Cardiac septum (tissue), 1 donor: ENCODE measurements around the gene GIPC1. TPM values are rescaled to one million over a fixed set of nuclear protein-coding genes. Genes with fewer than 3 reads are reported as not detected.
"Not testable (repeated sequence)": the region's sequence is repeated elsewhere in the genome, so short reads cannot be mapped to it uniquely, and the experiment has no call there.

Experiments
- DNase-seq: peaks from one replicate; pipeline ENCODE4 v3.0.0-alpha.2; 2020; ENCODE audit warnings: low spot score
- intact Hi-C: fragments of 100-400 bp; cut with DNase I; formaldehyde crosslinking; loops from one replicate; pipeline ENCODE4 v1.14.0; 2022
- total RNA-seq: library from RNA; stranded (reverse); fragmentation: NEBNext Ultra II Directional; extraction: Animal tissue kit (Norgen Biotek cat#: 25700); gene quantifications from one replicate; pipeline ENCODE4 v1.2.1, GENCODE V29; 2021
- donor health status: DM: no; HTN: no; CAD: no.

The GIPC1 gene
- total RNA-seq, 1 donor from 2014 or later: 49.5 TPM

DNA sequence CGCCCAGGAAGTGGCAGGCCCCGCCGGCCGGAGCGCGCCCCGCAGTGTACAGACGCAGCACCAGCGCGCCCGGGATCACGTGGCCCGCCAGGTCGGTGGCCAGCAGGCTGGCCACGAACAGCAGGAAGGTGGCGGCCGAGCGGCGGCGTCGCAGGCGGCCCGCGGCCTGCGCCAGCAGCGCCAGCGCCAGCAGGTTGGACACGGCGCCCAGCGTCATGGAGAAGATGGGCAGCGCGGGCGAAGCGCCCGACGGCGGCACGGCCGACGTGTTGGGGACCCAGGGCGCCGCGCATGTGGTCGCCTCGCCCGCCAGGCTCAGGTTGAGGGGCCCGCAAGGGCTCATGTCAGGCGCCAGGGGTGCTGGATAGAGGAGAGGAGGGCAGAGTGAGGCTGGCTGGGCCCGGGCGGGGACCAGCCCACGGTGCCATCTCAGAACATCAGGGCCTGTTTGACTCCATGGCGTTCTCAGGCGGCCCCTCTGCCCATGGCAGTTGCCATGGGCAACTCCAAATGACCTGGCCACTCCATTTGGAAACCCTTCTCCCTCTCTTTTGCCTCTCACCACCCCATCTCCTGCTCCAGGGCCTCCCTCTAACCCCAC lies 21.8 kb downstream of the GIPC1 start:
- DNase-seq: no peak
- intact Hi-C loops: loop anchor here (10.0 kb wide), 1 partner anchor 329 kb away; no protein-coding TSS in a partner anchor

DNA sequence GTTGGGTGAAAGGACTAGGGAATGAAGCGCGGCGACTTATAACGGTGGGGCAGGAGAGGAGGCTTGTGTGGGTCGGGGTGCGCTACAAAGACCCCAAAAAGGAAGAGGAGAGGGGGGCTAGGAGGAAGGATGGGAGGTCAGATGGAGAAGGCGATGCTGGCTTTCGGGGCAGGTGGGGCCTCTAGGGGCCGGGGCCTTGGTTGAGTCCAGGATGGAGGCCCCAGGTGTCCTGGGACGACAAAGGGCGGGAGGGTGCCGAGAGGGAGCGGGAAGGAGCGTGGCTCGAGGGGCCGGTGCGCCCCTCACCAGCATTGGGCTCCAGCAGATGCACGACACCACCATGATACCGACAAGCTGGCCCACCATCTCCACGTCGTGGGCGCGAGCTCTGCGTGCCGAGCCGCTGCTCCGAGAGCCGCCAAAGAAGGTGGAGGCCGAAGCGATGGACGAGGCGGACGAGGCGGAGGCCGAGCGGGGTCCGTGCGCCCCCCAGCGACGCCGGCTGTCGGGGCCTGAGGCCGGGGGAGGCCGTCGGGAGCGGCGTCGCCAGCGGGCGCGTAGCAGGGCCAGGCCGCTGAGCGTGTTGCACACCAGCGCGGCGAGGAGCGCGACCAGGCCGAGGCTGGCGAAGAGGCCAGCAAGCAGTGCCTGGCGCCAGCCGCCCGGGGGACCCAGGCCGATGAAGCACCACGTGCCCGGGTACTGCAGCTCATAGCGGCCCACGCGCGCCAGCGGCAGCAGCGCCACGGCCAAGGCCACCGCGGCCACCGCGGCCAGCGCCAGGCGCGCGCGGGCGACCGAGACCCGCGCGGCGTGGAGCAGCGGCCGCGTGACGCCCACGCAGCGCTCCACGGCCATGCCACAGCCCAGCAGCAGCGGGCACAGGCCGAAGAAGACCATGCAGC lies 22.6 kb downstream of the GIPC1 start:
- intact Hi-C loops: loop anchor here (10.0 kb wide), 1 partner anchor 329 kb away; no protein-coding TSS in a partner anchor
- DNase-seq: no peak

DNA sequence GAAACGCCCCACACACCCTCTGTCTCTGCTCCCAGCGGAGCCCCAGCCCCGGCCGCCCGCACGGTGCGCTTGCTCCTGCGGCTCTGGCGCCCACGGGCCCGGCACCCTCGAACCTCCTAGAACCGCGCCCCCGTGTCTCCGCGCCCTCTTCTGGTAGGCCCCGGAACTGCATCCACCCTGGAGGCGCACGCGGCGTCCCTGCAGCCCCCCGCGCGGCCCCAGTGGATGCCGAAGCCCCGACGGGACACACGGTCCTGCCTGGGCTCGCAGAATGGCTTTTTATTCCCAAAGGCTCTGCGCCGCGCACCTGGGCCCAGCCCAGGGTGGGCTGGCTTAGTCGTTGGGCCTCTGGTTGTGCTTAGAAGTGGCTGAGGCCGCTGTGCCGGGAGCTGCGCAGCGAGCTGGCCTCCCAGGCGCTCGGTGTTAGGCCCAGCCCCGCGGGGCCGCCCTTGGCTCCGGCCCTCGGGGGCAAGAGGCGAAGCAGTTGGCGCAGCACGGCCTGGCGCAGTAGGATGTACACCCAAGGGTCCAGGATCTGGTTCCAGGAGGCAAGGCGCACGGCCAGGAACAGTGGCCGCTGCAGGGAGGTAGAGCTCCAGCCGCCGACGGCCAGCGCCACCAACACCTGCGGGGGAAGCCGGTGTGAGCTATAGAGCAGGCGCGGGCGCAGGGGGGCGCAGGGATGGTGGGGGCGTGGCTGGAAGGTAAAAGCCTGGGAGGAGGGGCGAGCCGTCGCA lies 23.6 kb downstream of the GIPC1 start:
- intact Hi-C loops: loop anchor here (10.0 kb wide), 1 partner anchor 328 kb away; no protein-coding TSS in a partner anchor
- peak; percentile 88 for DNase-seq

DNA sequence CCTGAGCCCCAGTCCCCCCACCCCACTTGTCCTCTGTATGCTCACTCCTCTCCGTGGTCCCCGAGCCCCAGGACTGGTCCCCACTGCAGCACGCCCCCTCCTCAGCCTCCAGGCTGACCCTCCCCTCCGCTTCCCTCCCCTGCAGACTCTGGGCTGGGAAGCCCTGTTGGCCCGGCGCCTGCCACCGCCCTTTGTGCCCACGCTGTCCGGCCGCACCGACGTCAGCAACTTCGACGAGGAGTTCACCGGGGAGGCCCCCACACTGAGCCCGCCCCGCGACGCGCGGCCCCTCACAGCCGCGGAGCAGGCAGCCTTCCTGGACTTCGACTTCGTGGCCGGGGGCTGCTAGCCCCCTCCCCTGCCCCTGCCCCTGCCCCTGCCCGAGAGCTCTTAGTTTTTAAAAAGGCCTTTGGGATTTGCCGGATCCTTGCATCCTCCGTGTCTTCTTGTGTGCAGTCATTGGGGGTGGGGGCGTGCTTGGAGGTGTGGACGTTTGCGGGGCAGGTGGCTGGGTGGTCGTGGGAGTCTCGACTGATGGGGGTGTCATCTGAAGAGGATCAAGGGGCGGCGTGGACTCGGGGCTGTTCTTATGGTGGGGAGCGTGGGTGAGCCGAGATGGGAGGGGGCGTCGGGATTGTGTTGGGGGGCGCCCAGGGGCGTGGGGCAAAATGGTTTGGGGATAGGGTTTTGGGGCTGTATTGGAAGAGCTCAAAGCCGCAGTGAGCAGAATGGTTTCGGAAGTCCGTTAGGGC lies 24.3 kb downstream of the GIPC1 start:
- intact Hi-C loops: loop anchor here (10.0 kb wide), 1 partner anchor 327 kb away; no protein-coding TSS in a partner anchor

DNA sequence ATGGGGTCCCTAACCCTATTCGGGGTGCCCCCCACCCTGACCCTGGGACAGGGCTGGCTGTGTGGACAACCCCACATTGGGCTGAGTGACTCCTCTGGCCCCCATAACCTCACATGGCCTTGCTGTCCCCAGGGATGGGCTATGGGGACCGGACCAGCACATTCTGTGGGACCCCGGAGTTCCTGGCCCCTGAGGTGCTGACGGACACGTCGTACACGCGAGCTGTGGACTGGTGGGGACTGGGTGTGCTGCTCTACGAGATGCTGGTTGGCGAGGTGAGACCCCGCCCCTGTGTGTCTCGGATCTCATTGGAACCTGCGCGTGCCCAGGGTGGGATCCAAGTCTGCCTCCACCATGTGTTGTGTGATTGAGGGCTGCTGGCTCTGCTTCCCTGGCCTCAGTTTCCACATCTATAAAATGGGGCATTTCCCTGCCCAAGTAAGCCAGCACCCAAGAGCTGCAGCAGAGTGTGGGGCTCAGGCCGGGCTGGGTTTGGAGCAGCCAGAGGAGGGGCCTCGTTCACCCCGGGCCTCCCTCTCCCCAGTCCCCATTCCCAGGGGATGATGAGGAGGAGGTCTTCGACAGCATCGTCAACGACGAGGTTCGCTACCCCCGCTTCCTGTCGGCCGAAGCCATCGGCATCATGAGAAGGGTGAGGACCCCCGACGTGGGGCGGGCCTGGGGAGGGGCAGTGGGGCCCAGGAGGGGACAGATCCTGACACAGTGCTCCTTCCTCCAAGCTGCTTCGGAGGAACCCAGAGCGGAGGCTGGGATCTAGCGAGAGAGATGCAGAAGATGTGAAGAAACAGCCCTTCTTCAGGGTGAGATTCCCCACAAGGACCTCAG lies 25.7 kb downstream of the GIPC1 start:
- intact Hi-C loops: loop anchor here (10.0 kb wide), 1 partner anchor 325 kb away; no protein-coding TSS in a partner anchor
- no peak for DNase-seq

More for the DNA sequence above, 24.3 kb downstream of the GIPC1 start:
- DNase-seq: no peak

DNA sequence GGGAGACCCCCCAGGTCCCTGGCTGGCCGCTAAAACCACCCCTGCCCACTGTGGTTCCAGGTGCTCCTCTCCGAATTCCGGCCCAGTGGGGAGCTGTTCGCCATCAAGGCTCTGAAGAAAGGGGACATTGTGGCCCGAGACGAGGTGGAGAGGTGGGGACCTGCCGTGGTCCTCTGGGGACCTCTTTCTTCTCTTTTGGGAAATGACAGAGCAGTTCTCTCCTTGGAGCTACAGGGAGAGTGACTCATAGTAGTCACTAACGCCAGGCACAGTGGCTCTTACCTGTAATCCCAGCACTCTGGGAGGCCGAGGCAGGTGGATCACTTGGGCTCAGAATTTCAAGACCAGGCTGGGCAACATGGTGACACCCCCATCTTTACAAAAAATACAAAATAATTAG lies 28.1 kb downstream of the GIPC1 start:
- no peak for DNase-seq
- intact Hi-C loops: no loop called here

DNA sequence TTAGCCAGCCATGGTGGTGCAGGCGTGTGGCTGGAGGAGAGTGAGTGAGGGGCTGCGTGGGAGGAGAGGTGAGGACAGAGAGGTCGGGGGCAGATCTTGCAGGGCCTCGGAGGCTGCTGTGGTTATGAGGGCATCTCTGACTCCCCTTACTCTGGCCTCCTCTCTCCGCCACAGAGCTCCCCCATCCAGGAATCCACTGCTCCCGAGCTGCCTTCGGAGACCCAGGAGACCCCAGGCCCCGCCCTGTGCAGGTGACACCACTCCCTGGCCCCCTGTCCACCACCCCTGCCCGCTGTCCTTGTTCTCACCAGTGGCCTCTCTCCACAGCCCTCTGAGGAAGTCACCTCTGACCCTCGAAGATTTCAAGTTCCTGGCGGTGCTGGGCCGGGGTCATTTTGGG lies 28.5 kb downstream of the GIPC1 start:
- DNase-seq: no peak
- intact Hi-C loops: no loop called here

DNA sequence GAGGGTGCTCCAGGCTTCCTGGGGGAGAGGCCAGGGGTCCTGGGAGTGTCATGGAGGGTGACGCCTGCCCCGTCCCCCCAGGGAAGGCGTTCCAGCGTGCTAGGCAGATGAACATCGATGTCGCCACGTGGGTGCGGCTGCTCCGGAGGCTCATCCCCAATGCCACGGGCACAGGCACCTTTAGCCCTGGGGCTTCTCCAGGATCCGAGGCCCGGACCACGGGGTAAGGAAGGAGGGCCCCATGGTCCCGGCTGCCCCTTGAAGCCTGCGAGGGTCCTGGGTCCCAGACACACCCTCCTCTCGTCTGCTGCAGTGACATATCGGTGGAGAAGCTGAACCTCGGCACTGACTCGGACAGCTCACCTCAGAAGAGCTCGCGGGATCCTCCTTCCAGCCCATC lies 32.2 kb downstream of the GIPC1 start:
- intact Hi-C loops: no loop called here
- DNase-seq: no peak

DNA sequence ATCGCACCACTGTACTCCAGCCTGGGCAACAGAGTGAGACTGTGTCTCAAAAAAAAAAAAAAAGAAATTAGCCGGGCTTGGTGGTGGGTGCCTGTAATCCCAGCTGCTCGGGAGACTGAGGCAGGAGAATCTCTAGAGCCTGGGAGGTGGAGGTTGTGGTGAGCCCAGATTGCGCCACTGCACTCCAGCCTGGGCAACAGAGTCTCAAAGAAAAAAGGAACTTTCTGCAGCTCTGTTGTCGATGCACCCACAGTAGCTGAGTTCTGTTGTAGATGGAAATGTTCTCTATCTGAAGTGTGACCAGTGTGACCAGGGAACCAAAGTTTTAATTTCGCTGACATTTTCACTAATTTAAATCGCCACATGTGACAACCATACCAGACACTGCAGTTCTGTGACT lies 33.5 kb downstream of the GIPC1 start:
- intact Hi-C loops, DNase-seq: not testable (repeated sequence)

DNA sequence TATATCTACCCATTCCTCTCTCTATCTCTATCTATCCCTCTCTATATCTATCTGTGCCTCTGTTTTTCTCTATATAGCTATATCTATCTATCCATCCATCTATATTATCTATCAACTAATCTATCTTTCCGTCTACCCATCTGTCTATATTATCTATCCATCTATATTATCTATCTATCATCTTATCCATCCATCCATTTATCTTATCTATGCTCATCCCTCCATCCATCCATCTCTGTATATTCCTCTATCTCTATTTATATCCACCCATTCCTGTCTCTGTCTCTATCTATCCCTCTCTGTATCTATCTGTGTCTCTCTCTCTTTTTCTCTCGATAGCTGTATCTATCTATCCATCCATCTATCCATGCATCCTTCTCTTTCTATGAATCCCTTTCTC lies 35.0 kb downstream of the GIPC1 start:
- DNase-seq: no peak
- intact Hi-C loops: no loop called here

DNA sequence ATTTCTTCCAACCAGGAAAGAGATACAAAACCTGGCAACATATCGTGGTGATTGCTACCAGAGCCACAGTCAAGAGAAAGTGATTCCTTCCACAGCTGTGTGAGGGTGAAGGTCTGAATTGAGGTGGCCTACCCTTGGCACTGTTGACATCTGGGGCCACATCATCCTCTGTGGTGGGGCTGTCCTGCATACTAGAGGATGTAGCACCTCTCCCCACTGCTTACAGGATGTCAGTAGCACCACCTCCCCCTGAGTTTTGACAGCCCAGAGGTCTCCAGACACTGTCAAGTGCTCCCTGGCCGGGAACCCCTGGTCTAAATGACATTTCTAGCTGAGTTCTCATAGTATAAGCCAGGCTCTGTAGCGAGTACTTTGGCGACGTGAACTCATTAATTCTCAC lies 36.2 kb downstream of the GIPC1 start:
- intact Hi-C loops: no loop called here
- DNase-seq: no peak

DNA sequence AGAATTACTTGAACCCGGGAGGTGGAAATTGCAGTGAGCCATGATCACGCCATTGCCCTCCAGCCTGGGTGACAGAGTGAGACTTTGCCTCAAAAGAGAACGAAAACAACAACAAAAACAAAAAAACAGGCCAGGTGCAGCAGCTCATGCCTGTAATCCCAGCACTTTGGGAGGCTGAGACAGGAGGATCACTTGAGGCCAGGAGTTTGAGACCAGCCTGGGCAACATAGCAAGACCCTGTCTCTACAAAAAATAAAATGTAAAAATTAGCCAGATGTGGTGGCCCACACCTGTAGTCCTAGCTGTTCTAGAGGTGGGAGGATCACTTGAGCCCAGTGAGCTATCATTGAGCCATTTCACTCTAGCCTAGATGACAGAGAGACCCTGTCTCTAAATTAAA lies 43.6 kb downstream of the GIPC1 start:
- DNase-seq, intact Hi-C loops: not testable (repeated sequence)

DNA sequence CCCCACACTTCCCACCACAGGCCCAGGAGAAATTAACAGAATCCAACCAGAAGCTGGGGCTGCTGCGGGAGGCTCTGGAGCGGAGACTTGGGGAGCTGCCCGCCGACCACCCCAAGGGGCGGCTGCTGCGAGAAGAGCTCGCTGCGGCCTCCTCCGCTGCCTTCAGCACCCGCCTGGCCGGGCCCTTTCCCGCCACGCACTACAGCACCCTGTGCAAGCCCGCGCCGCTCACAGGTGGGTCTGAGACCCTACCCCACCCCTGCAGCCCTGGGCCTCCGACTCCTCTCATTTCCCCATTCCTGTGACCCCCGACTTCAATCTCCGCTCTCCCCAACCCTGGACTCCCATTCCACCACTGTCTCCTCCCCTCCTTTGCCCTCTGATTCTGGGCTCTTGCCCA lies 45.1 kb downstream of the GIPC1 start:
- intact Hi-C loops: no loop called here
- DNase-seq: no peak

DNA sequence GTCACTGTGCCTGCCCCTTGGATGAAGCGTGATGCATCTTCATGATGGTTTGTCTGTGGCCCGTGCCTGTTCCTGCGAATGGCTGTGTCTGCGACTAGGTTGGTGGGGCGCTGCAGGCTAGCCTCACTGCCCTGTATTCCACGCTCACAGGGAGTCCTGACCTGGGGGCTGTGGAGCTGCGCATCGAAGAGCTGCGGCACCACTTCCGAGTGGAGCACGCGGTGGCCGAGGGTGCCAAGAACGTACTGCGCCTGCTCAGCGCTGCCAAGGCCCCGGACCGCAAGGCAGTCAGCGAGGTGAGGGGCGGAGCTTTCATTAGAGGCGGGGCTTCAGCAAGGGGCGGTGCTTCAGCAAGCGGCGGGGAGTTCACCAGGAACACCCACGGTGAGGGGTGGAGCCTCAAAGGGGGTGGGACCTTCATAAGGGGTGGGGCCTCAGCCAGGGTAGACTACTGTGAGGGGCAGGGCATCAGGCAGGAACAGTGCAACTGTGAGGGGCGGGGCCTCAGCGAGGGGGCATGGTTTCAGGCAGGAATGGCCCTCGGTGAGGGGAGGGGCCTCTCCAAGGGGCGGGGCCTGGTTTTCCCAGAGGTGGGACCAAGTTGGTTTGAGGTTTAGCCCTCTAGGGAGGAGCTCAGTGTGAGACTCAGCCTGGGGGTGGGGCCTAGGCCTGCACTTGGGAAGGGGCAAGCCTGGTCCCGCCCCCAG lies 45.6 kb downstream of the GIPC1 start:
- intact Hi-C loops: no loop called here
- no peak for DNase-seq

DNA sequence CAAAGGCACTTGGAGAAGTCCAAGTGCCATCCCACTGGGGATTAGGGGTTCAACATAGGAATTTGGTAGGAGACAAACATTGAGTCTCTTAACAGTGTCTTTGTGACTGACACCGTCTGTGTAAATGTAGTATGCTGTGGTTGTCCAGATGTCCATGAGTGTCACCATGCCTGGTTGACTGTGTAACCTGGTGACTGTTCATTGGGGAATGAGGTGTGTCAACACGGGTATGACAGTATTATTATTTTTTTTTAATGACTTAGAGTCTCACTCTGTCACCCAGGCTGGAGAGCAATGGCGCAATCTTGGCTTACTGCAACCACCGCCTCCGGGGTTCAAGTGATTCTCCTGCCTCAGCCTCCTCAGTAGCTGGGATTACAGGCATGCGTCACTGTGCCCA lies 46.6 kb downstream of the GIPC1 start:
- no peak for DNase-seq
- intact Hi-C loops: no loop called here

DNA sequence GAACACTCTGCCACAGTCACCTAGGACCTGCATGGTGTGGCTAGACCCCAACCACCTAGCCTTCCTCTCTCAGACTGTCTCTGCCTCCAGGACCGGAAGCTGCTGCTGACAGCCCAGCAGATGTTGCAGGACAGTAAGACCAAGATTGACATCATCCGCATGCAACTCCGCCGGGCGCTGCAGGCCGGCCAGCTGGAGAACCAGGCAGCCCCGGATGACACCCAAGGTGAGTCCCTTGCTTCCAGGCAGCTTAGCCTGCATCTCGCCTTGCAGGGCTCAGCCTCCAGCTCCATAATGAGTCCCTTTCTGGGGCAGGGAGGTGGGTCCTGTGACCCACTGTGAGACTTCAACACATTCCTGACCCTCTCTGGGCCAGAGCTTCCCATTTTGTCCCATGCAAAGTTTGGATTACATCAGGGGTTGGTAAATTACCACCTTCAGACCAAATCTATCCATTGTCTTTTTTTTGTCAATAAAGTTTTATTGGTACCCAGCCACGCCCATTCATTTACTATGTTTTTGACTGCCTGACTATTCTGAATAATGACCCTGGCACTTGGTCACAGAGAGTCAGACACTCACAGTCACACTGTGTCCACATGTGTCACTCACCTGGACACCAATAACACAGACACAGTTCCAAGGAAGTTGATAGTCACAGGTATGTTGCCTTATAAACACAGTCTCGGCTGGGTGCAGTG lies 49.4 kb downstream of the GIPC1 start:
- intact Hi-C loops: no loop called here
- no peak for DNase-seq

DNA sequence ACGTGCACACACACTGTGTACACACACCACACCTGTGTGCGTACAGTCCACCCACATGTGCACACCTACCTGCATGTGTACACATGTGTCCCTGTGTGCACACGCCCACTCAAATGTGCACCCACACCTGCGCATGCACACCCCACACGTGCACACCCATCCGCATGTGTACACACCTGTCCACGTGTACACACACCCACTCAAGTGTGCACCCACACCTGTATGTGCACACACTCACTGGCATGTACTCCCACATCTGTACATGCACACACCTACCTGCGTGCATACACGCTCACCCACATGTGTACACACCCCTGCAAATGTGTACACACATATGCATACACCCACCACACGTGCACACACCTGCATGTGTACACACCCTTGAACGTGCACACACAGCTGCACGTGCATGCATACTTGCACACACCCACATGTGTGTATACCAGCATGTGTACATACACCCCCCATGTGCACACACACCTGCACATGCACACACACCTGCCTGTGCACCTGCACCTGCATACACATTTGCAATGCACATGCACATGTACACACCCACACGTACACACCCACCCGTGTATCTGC lies 52.2 kb downstream of the GIPC1 start:
- DNase-seq: no peak
- intact Hi-C loops: no loop called here
